GM12878 (cell line): Measurements from ENCODE around the gene ZNF469. TPM values are rescaled to one million over a fixed set of nuclear protein-coding genes. Genes with fewer than 3 reads are reported as not detected.

Source experiments
- ATAC-seq: fragments of 200-7000 bp; cut with Tn5 transposase; 3 replicates; pipeline ENCODE4 v1.9.1; 2020; ENCODE audit warnings: mild to moderate bottlenecking, moderate library complexity
- BruUV-seq: library from RNA; stranded (reverse); fragments of 400-500 nt; replicated peaks from 2 replicates; lab custom pipeline; 2021; lab: Mats Ljungman, UMichigan
- CTCF ChIA-PET: fragments of 300-600 bp; sonication (Branson Sonifier 250); formaldehyde crosslinking; extraction: SDS; loops from one replicate; lab custom pipeline; 2021; ENCODE audit warnings: inconsistent platforms; lab: Yijun Ruan, JAX
- POLR2A ChIA-PET: fragments of 350-600 bp; formaldehyde crosslinking; extraction: SDS; loops from one replicate; lab custom pipeline; 2021; ENCODE audit warnings: inconsistent platforms; lab: Charles Lee
- RAD21 ChIA-PET: fragments of 300-600 bp; sonication (Branson Sonifier 250); formaldehyde crosslinking; loops from one replicate; lab custom pipeline; 2023; ENCODE audit warnings: antibody characterized with exemption; ENCODE audit not compliant: unreplicated experiment; lab: Charles Lee
- SMC1A ChIA-PET: fragments of 300-600 bp; sonication (Branson Sonifier 250); formaldehyde crosslinking; loops from one replicate; lab custom pipeline; 2023; ENCODE audit not compliant: unreplicated experiment, uncharacterized antibody; lab: Charles Lee
- DNase-seq: peaks from one replicate; pipeline ENCODE4 v3.0.0-alpha.2; 2011; ENCODE audit warnings: low read depth, low spot score
- FAIRE-seq: peaks from 3 replicates; lab custom pipeline; 2011; peaks lifted over from hg19 to GRCh38; lab: Jason Lieb, UNC
- H2AFZ ChIP-seq: 2 replicates; pipeline ENCODE4 v1.6.0; 2011; ENCODE audit warnings: low read depth, low read length, control low read depth; ENCODE audit not compliant: control insufficient read depth
- H3K27ac ChIP-seq: 2 replicates; pipeline ENCODE4 v1.5.1; 2011; ENCODE audit warnings: control low read depth; ENCODE audit not compliant: control insufficient read depth, insufficient read depth
- H3K27me3 ChIP-seq, 2 experiments: replicated peaks in 1 of 2; 2 replicates each; pipeline versions ENCODE4 v1.6.0 to v1.6.1; 2011; ENCODE audit warnings: low read length in 1 of 2; ENCODE audit not compliant: control insufficient read depth in 2 of 2, insufficient read depth in 2 of 2
- H3K36me3 ChIP-seq, 2 experiments: 2 replicates each; pipeline ENCODE4 v1.5.1; 2011; ENCODE audit warnings: low read length in 1 of 2; ENCODE audit not compliant: control insufficient read depth in 2 of 2, insufficient read depth in 2 of 2
- H3K4me1 ChIP-seq: 2 replicates; pipeline ENCODE4 v1.6.1; 2011; ENCODE audit warnings: mild to moderate bottlenecking, low read length, moderate library complexity, mixed read lengths; ENCODE audit not compliant: control insufficient read depth, insufficient read depth
- H3K4me2 ChIP-seq: 2 replicates; pipeline ENCODE4 v1.6.0; 2011; ENCODE audit warnings: control low read depth; ENCODE audit not compliant: control insufficient read depth, insufficient read depth
- H3K4me3 ChIP-seq: fragments of 200-600 bp; sonication (generic); 2 replicates; pipeline ENCODE4 v1.5.1; 2016
- H3K79me2 ChIP-seq: 2 replicates; pipeline ENCODE4 v1.6.0; 2011; ENCODE audit warnings: low read length; ENCODE audit not compliant: control insufficient read depth, insufficient read depth
- H3K9ac ChIP-seq: 2 replicates; pipeline ENCODE4 v1.8.0; 2011; ENCODE audit warnings: low read length, control low read depth, mixed read lengths; ENCODE audit not compliant: control insufficient read depth, insufficient read depth
- H3K9me3 ChIP-seq: replicated peaks from 3 replicates; pipeline ENCODE4 v1.5.1; 2011; ENCODE audit warnings: mild to moderate bottlenecking, low read length; ENCODE audit not compliant: control insufficient read depth, insufficient read depth
- H4K20me1 ChIP-seq: 2 replicates; pipeline ENCODE4 v1.6.0; 2011; ENCODE audit not compliant: control insufficient read depth, insufficient read depth
- CBX3 ChIP-seq: fragments of 200-600 bp; sonication (generic); IDR thresholded peaks from 2 replicates; pipeline ENCODE4 v1.6.1; 2016; ENCODE audit warnings: low read depth, borderline replicate concordance
- CREM ChIP-seq: IDR thresholded peaks from 2 replicates; pipeline ENCODE4 v1.6.1; 2014; ENCODE audit warnings: antibody characterized with exemption, low read depth
- EP300 ChIP-seq, 2 experiments: fragments of 150-350 bp in 1 of 2; IDR thresholded peaks; 2 replicates each; pipeline ENCODE4 v1.6.1; 2011 to 2012; ENCODE audit warnings: low read depth in 2 of 2, low read length in 2 of 2, borderline replicate concordance in 1 of 2, improper control_type of control experiment in 1 of 2, inconsistent platforms in 1 of 2; ENCODE audit not compliant: control insufficient read depth in 1 of 2
- GATAD2B ChIP-seq: fragments of 450-650 bp; conservative IDR thresholded peaks from 2 replicates; pipeline ENCODE4 v1.6.1; 2017; ENCODE audit warnings: low read depth, mild to moderate bottlenecking, moderate library complexity
- IKZF2 ChIP-seq, 2 experiments: fragments of 450-650 bp; IDR thresholded peaks; 2 replicates each; pipeline ENCODE4 v1.6.1; 2017; ENCODE audit warnings: mild to moderate bottlenecking in 2 of 2, moderate library complexity in 2 of 2
- MAX ChIP-seq: IDR thresholded peaks from 2 replicates; pipeline ENCODE4 v1.6.1; 2012; ENCODE audit warnings: low read depth, low read length, improper control_type of control experiment
- PBX3 ChIP-seq: IDR thresholded peaks from 2 replicates; pipeline ENCODE4 v1.6.1; 2011; ENCODE audit warnings: mild to moderate bottlenecking, low read depth, low read length, moderate library complexity; ENCODE audit not compliant: insufficient replicate concordance
- POU2F2 ChIP-seq: IDR thresholded peaks from 3 replicates; pipeline ENCODE4 v1.6.1; 2011; ENCODE audit warnings: low read depth, mild to moderate bottlenecking, low read length, borderline replicate concordance
- ZBTB11 ChIP-seq: fragments of 450-650 bp; formaldehyde crosslinking; IDR thresholded peaks from 2 replicates; pipeline ENCODE4 v1.5.0; 2022; ENCODE audit warnings: mild to moderate bottlenecking, missing genetic modification characterization
- ZNF384 ChIP-seq: IDR thresholded peaks from 2 replicates; pipeline ENCODE4 v1.6.1; 2012; ENCODE audit warnings: low read depth, mild to moderate bottlenecking, low read length, improper control_type of control experiment, borderline replicate concordance
- WGBS: methylation state at CpG from one replicate; pipeline ENCODE4 v1.1.6; 2016; ENCODE audit warnings: low lambda C conversion rate; ENCODE audit not compliant: insufficient replicate concordance, insufficient coverage; ENCODE audit errors: missing lambda C conversion rate; 5-methylcytosine and 5-hydroxymethylcytosine counted together
- in situ Hi-C: fragments of 300-500 bp; cut with MboI; formaldehyde crosslinking; loops from 9 replicates; pipeline ENCODE4 v1.14.3; 2018; ENCODE audit warnings: mixed read lengths
- intact Hi-C: fragments of 100-400 bp; cut with micrococcal nuclease; formaldehyde crosslinking; loops from one replicate; pipeline ENCODE4 v1.14.2; 2022; ENCODE audit not compliant: unreplicated experiment
- polyA plus RNA-seq, 11 experiments: library from polyadenylated mRNA; depleted of rRNA in 4 of 11; unstranded in 6 of 11; stranded (reverse) in 5 of 11; fragments of >200 nt; fragmentation: Nextera tagmentation in 4 of 11; fragmentation: Illumina TruSeq in 1 of 11; extraction: Ambion mirVana in 4 of 11; extraction: Trizol in 1 of 11; gene quantifications; 1 replicate in 1 of 11; 2 replicates in 10 of 11; pipeline versions ENCODE4 v1.2.1 to v1.2.3, GENCODE V29; 2011 to 2016; ENCODE audit warnings: inconsistent platforms in 2 of 11, missing spikeins in 2 of 11, low read depth in 1 of 11
- total RNA-seq, 4 experiments: library from RNA; depleted of rRNA in 3 of 4; stranded (reverse); fragments of >200 nt in 3 of 4; fragmentation: Illumina TruSeq in 1 of 4; extraction: Trizol in 1 of 4; gene quantifications; 2 replicates each; pipeline versions ENCODE4 v1.2.1 to v1.2.3, GENCODE V29; 2013 to 2021
- TF ChIP-seq, protein P1 (sequence below): IDR thresholded peaks from 2 replicates; pipeline ENCODE4 v1.6.1; 2012; ENCODE audit warnings: improper control_type of control experiment, low read depth, low read length; ENCODE audit not compliant: insufficient replicate concordance

ZNF469 gene
- total and polyA plus RNA-seq, 10 of the 15 experiments (the other 5 are each of a cell fraction or from before 2014, with no cell fraction given) = 0.01 to 0.21 (median 0.04) TPM; not detected in 3

DNA sequence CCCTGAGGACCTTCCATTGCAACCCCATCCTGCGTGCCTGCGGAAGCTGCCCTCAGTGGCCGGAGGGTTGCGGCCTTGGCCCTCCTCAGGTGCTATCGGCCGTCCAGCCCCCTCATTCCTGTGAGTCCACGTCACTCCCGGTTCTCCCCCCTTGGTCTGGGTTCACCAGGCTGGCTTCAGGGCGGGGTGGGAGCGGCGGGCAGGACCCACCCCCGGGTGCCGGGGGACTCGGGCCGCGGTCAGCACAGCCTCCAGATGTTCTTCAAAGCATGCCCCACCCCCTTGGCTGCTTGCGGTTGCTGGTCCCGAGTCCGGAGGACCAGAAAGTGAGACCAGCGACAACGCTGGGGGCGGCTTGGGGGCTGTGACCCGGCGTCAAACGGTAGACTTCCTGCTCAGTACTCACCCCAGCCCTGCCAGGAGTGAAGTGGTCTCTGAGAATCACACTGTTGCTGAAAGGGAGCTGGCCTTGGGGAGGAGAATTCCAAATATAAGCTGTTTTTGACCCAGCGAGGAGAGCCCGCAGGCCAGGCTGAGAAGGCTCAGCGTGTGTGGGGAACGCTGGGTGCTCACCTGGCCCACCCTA is 4.5 kb downstream of the ZNF469 start:
- Histone ChIP-seq H3K4me2 (no peak overlapping the region), H3K9ac (no peak overlapping the region), H4K20me1 (no peaks in the 10 kb centered on the region), H3K36me3 (no peaks in the 10 kb centered on the region), H3K79me2 (no peaks in the 10 kb centered on the region), H3K9me3 (no peaks in the 10 kb centered on the region), H3K4me1 (no peaks in the 10 kb centered on the region), H3K27ac (no peak overlapping the region), H2AFZ (no peak overlapping the region), H3K4me3 (no peak overlapping the region), H3K27me3 (peaks cover 6 to 15% of the 10 kb centered on the region in 2 experiments; a peak in 3 of 4 replicates)
- BruUV-seq = no TSS peak
- in situ Hi-C loops = no loop called here
- ChIA-PET RAD21 (no interaction called here), CTCF (no interaction called here), SMC1A (no interaction called here), POLR2A (no interaction called here)
- 35% methylated on average over 25 of the region's 29 CpGs for WGBS
- DNase-seq = no peak
- intact Hi-C loops = no loop called here
- ATAC-seq = no peak
- no peak for FAIRE-seq
- TF ChIP-seq POU2F2 (no peak), CBX3 (no peak), ZBTB11 (CRISPR knock-in tag) (no peak), PBX3 (no peak), EP300 (IDR thresholded peaks at IDR 0.05; ENCODE audit: borderline replicate concordance in 1 of 2, control insufficient read depth in 1 of 2, low read depth in 2 of 2, low read length in 2 of 2) (no peak), GATAD2B (no peak), ZNF384 (no peak), IKZF2 (IDR thresholded peaks at IDR 0.05) (no peak), CREM (no peak), MAX (no peak)
- TF ChIP-seq, protein P1, sequence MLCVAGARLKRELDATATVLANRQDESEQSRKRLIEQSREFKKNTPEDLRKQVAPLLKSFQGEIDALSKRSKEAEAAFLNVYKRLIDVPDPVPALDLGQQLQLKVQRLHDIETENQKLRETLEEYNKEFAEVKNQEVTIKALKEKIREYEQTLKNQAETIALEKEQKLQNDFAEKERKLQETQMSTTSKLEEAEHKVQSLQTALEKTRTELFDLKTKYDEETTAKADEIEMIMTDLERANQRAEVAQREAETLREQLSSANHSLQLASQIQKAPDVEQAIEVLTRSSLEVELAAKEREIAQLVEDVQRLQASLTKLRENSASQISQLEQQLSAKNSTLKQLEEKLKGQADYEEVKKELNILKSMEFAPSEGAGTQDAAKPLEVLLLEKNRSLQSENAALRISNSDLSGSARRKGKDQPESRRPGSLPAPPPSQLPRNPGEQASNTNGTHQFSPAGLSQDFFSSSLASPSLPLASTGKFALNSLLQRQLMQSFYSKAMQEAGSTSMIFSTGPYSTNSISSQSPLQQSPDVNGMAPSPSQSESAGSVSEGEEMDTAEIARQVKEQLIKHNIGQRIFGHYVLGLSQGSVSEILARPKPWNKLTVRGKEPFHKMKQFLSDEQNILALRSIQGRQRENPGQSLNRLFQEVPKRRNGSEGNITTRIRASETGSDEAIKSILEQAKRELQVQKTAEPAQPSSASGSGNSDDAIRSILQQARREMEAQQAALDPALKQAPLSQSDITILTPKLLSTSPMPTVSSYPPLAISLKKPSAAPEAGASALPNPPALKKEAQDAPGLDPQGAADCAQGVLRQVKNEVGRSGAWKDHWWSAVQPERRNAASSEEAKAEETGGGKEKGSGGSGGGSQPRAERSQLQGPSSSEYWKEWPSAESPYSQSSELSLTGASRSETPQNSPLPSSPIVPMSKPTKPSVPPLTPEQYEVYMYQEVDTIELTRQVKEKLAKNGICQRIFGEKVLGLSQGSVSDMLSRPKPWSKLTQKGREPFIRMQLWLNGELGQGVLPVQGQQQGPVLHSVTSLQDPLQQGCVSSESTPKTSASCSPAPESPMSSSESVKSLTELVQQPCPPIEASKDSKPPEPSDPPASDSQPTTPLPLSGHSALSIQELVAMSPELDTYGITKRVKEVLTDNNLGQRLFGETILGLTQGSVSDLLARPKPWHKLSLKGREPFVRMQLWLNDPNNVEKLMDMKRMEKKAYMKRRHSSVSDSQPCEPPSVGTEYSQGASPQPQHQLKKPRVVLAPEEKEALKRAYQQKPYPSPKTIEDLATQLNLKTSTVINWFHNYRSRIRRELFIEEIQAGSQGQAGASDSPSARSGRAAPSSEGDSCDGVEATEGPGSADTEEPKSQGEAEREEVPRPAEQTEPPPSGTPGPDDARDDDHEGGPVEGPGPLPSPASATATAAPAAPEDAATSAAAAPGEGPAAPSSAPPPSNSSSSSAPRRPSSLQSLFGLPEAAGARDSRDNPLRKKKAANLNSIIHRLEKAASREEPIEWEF = no peak
